PFSK-1 (cell line): Measurements from ENCODE around the gene HSD17B3.

Experiments used
- POLR2AphosphoS5 ChIP-seq: IDR thresholded peaks from 2 replicates; pipeline ENCODE4 v1.6.1; 2012; ENCODE audit warnings: low read depth, mild to moderate bottlenecking, control low read depth, low read length, moderate library complexity
- SIN3A ChIP-seq: IDR thresholded peaks from 2 replicates; pipeline ENCODE4 v1.6.1; 2012; ENCODE audit warnings: mild to moderate bottlenecking, low read length, moderate library complexity, borderline replicate concordance; ENCODE audit not compliant: insufficient read depth
- TAF1 ChIP-seq: IDR thresholded peaks from 2 replicates; pipeline ENCODE4 v1.6.1; 2012; ENCODE audit warnings: low read length, control low read depth, borderline replicate concordance; ENCODE audit not compliant: insufficient read depth

- TF ChIP-seq TAF1 = no peak
- no peak for TF ChIP-seq POLR2AphosphoS5
- no peak for TF ChIP-seq SIN3A
These were observed 21.2 kb upstream of the HSD17B3 start for GRCh38 chr9:96323169-96323568.
